ENCODE measurements around the gene GUCA1A. TPM values are rescaled to one million over a fixed set of nuclear protein-coding genes. Genes with fewer than 3 reads are reported as not detected.
"Not testable (repeated sequence)": the region's sequence is repeated elsewhere in the genome, so short reads cannot be mapped to it uniquely, and the experiment has no call there.

GUCA1A gene
- total RNA-seq, 1 experiment from 2014 or later = 17.2 TPM

DNA sequence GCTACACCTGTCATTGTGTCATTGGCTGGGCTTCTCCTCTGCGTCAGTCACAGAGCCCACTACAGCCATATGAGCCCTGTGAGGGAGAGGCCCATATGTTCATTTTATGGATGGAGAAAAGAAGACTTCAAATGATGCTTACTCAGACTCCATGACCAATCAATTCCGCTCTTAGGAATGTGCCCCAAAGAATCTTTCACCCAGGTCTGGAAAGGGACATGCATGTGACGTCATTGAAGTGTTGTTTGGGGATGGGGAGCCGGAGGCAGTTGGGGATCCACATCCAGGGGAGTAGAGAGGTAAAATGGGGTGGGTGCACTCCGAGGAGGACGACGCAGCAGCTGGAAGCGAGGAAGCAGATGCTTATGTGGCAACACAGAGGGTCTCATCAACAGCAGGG lies 21.1 kb upstream of the GUCA1A start:
- Histone ChIP-seq H3K23ac (ENCODE audit: insufficient read length, low read depth, low read length) (no peak overlapping the region), H4K91ac (ENCODE audit: insufficient read length, low read depth, low read length) (no peak overlapping the region), H2BK15ac (ENCODE audit: low read depth, low read length) (no peak overlapping the region), H4K20me1 (ENCODE audit: control insufficient read depth, insufficient read depth, insufficient read length) (no peaks in the 10 kb centered on the region), H3K27ac (ENCODE audit: insufficient read length, low read depth, low read length) (no peak overlapping the region), H2AK5ac (ENCODE audit: insufficient read length, low read length) (no peak overlapping the region), H3K79me2 (ENCODE audit: insufficient read depth, low read length) (no peaks in the 10 kb centered on the region), H3K9ac (ENCODE audit: extremely low read depth, insufficient read length, low read length) (no peak overlapping the region), H4K8ac (replicated peaks; ENCODE audit: insufficient read length, low read depth, low read length) (no peak overlapping the region), H2BK120ac (ENCODE audit: low read depth, low read length, poor library complexity, severe bottlenecking) (no peak overlapping the region), H2BK5ac (ENCODE audit: insufficient read length, low read length) (no peak overlapping the region), H4K5ac (ENCODE audit: insufficient read length, low read depth, low read length) (no peak overlapping the region), H2BK20ac (ENCODE audit: low read depth, low read length, poor library complexity, severe bottlenecking) (no peak overlapping the region), H3K23me2 (ENCODE audit: insufficient read length, low read depth, low read length, poor library complexity, severe bottlenecking) (no peaks in the 10 kb centered on the region), H3K9me3 (ENCODE audit: control insufficient read depth, low read depth, low read length) (no peaks in the 10 kb centered on the region), H3K18ac (ENCODE audit: insufficient read length, low read depth, low read length) (no peak overlapping the region), H3K4ac (ENCODE audit: low read depth, low read length) (no peak overlapping the region), H3K56ac (ENCODE audit: insufficient read length, low read depth, low read length) (no peak overlapping the region), H3K27me3 (ENCODE audit: insufficient read depth, low read length) (no peaks in the 10 kb centered on the region), H3K4me2 (ENCODE audit: insufficient read depth, insufficient read length, low read length) (no peak overlapping the region), H2AFZ (ENCODE audit: low read length) (no peak overlapping the region), H3K79me1 (ENCODE audit: insufficient read depth, low read depth, low read length, poor library complexity, severe bottlenecking) (no peaks in the 10 kb centered on the region), H3K14ac (ENCODE audit: insufficient read depth, low read length) (no peak overlapping the region; the same call in 1 of the 2 replicates), H2BK12ac (ENCODE audit: insufficient read length, low read depth, low read length) (no peak overlapping the region), H3T11ph (ENCODE audit: low read length) (no peak overlapping the region), H3K4me1 (ENCODE audit: insufficient read depth, low read length) (no peaks in the 10 kb centered on the region; the same call in 1 of the 2 replicates)
- no peaks in the 10 kb centered on the region for H3K9me3 Mint-ChIP-seq
- TF ChIP-seq, protein P1, sequence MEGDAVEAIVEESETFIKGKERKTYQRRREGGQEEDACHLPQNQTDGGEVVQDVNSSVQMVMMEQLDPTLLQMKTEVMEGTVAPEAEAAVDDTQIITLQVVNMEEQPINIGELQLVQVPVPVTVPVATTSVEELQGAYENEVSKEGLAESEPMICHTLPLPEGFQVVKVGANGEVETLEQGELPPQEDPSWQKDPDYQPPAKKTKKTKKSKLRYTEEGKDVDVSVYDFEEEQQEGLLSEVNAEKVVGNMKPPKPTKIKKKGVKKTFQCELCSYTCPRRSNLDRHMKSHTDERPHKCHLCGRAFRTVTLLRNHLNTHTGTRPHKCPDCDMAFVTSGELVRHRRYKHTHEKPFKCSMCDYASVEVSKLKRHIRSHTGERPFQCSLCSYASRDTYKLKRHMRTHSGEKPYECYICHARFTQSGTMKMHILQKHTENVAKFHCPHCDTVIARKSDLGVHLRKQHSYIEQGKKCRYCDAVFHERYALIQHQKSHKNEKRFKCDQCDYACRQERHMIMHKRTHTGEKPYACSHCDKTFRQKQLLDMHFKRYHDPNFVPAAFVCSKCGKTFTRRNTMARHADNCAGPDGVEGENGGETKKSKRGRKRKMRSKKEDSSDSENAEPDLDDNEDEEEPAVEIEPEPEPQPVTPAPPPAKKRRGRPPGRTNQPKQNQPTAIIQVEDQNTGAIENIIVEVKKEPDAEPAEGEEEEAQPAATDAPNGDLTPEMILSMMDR (conservative IDR thresholded peaks at IDR 0.05) = no peak
- H3K27ac Mint-ChIP-seq = peak overlapping the region in 1 of 3 experiments; percentile 20; a peak in 1 of 7 replicates
- no peak for DNase-seq
- no CpG with 5 or more reads among the region's 8 CpGs for WGBS (ENCODE audit: extremely low coverage, insufficient read length, low lambda C conversion rate)
- H3K36me3 Mint-ChIP-seq (ENCODE audit: insufficient read depth in 1 of 3, low read depth in 3 of 3) = peaks cover 2 to 5% (median 2%) of the 10 kb centered on the region in 3 experiments; a peak in 4 of 7 replicates
- H3K27me3 Mint-ChIP-seq (ENCODE audit: low read depth) = peaks cover 14% of the 10 kb centered on the region
- no peak overlapping the region for H3K4me3 Mint-ChIP-seq
- H3K4me1 Mint-ChIP-seq = peaks cover 31 to 40% of the 10 kb centered on the region in 2 experiments

DNA sequence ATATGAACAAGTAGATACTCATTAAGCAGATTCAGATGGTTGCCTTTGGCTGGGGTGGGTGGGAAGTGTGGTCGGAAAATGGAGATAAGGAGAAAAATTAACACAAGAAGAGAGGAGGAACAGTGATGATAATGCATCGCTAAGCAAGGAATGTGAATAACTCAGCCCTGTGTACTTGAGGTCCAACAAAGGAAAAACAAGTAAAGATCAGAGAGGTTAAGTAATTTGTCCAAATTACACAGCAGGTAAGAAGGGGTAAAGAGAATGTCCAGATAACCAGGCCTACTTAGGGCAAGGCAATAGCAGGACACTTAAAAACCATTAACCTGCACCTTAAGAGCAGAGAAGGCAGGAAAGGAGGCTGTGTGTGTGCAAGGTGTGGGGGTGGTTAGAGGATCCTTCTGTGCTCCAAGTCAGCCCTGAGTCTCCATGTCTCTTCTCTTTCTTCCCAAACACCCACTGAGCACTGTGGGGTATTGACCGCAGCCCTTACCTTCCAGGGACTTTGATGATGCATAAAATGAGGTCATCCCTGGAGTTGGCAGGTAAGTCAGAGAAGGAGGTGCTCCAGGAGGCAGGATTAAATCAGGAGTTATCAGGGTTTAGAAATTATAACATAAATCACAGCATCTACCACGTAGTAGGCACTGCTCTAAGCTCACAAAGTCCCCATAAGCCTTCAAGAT lies 20.5 kb upstream of the GUCA1A start:
- H3K9ac ChIP-seq (ENCODE audit: extremely low read depth, insufficient read length, low read length); H2BK5ac ChIP-seq (ENCODE audit: insufficient read length, low read length); H3K27me3 ChIP-seq (ENCODE audit: insufficient read depth, low read length); H3K27ac Mint-ChIP-seq; H3K23ac ChIP-seq (ENCODE audit: insufficient read length, low read depth, low read length); H4K91ac ChIP-seq (ENCODE audit: insufficient read length, low read depth, low read length); H3K79me2 ChIP-seq (ENCODE audit: insufficient read depth, low read length); H3K9me3 Mint-ChIP-seq; DNase-seq; H2BK15ac ChIP-seq (ENCODE audit: low read depth, low read length); H2BK12ac ChIP-seq (ENCODE audit: insufficient read length, low read depth, low read length); H4K5ac ChIP-seq (ENCODE audit: insufficient read length, low read depth, low read length); H2AK5ac ChIP-seq (ENCODE audit: insufficient read length, low read length); H3K36me3 Mint-ChIP-seq (ENCODE audit: insufficient read depth in 1 of 3, low read depth in 3 of 3); H3K14ac ChIP-seq (ENCODE audit: insufficient read depth, low read length); H3K4me1 ChIP-seq (ENCODE audit: insufficient read depth, low read length); H2BK20ac ChIP-seq (ENCODE audit: low read depth, low read length, poor library complexity, severe bottlenecking); H3K4me2 ChIP-seq (ENCODE audit: insufficient read depth, insufficient read length, low read length); H2AFZ ChIP-seq (ENCODE audit: low read length); H3K79me1 ChIP-seq (ENCODE audit: insufficient read depth, low read depth, low read length, poor library complexity, severe bottlenecking); H3K4ac ChIP-seq (ENCODE audit: low read depth, low read length); H2BK120ac ChIP-seq (ENCODE audit: low read depth, low read length, poor library complexity, severe bottlenecking); H3K9me3 ChIP-seq (ENCODE audit: control insufficient read depth, low read depth, low read length); H3K4me3 Mint-ChIP-seq; H4K8ac ChIP-seq (replicated peaks; ENCODE audit: insufficient read length, low read depth, low read length); H3K27ac ChIP-seq (ENCODE audit: insufficient read length, low read depth, low read length); H3K23me2 ChIP-seq (ENCODE audit: insufficient read length, low read depth, low read length, poor library complexity, severe bottlenecking); H3K18ac ChIP-seq (ENCODE audit: insufficient read length, low read depth, low read length); H3K56ac ChIP-seq (ENCODE audit: insufficient read length, low read depth, low read length); H4K20me1 ChIP-seq (ENCODE audit: control insufficient read depth, insufficient read depth, insufficient read length); H3T11ph ChIP-seq (ENCODE audit: low read length): not testable (repeated sequence)
- H3K4me1 Mint-ChIP-seq = peaks cover 31 to 43% of the 10 kb centered on the region in 2 experiments
- no CpG with 5 or more reads among the region's 4 CpGs for WGBS (ENCODE audit: extremely low coverage, insufficient read length, low lambda C conversion rate)
- peaks cover 16% of the 10 kb centered on the region for H3K27me3 Mint-ChIP-seq (ENCODE audit: low read depth)
